Calu3 (cell line): Measurements from ENCODE around the gene DRC7. TPM values are rescaled to one million over a fixed set of nuclear protein-coding genes. Genes with fewer than 3 reads are reported as not detected.

Experiments
- BruUV-seq: library from RNA; stranded (reverse); fragments of 400-500 nt; replicated peaks from 2 replicates; lab custom pipeline; 2021; lab: Mats Ljungman, UMichigan
- CTCF ChIA-PET: fragments of 300-600 bp; sonication (Branson Sonifier 250); formaldehyde crosslinking; loops from one replicate; lab custom pipeline; 2022; ENCODE audit warnings: antibody characterized with exemption; lab: Charles Lee
- DNase-seq: peaks from one replicate; pipeline ENCODE4 v3.0.0; 2022
- H3K27ac Mint-ChIP-seq: one replicate; pipeline ENCODE4 v1.8.0; 2022; ENCODE audit warnings: mixed read lengths; ENCODE audit not compliant: unreplicated experiment
- H3K27me3 Mint-ChIP-seq: one replicate; pipeline ENCODE4 v1.8.0; 2022; ENCODE audit warnings: mixed read lengths; ENCODE audit not compliant: unreplicated experiment
- H3K36me3 Mint-ChIP-seq: one replicate; pipeline ENCODE4 v1.8.0; 2022; ENCODE audit warnings: mild to moderate bottlenecking, moderate library complexity, mixed read lengths; ENCODE audit not compliant: insufficient read depth, unreplicated experiment
- H3K4me1 Mint-ChIP-seq: one replicate; pipeline ENCODE4 v1.8.0; 2022; ENCODE audit warnings: mild to moderate bottlenecking, low read depth, mixed read lengths; ENCODE audit not compliant: unreplicated experiment
- H3K4me3 Mint-ChIP-seq: one replicate; pipeline ENCODE4 v1.8.0; 2022; ENCODE audit warnings: mild to moderate bottlenecking, low read depth, moderate library complexity, mixed read lengths; ENCODE audit not compliant: unreplicated experiment
- H3K9me3 Mint-ChIP-seq: one replicate; pipeline ENCODE4 v1.8.0; 2022; ENCODE audit warnings: low read depth, mixed read lengths; ENCODE audit not compliant: unreplicated experiment
- intact Hi-C: fragments of 100-400 bp; cut with micrococcal nuclease; formaldehyde crosslinking; loops from one replicate; pipeline ENCODE4 v1.10.0; 2022; ENCODE audit not compliant: unreplicated experiment
- total RNA-seq: library from RNA; stranded (reverse); gene quantifications from 2 replicates; pipeline ENCODE4 v1.2.3, GENCODE V29; 2022
- TF ChIP-seq, protein P1 (sequence below): fragments of 200-600 bp; IDR thresholded peaks from one replicate; pipeline ENCODE4 v1.8.0; 2022; ENCODE audit warnings: antibody characterized with exemption; ENCODE audit not compliant: unreplicated experiment

The DRC7 gene
- total RNA-seq, 1 experiment from 2014 or later: not detected

DNA sequence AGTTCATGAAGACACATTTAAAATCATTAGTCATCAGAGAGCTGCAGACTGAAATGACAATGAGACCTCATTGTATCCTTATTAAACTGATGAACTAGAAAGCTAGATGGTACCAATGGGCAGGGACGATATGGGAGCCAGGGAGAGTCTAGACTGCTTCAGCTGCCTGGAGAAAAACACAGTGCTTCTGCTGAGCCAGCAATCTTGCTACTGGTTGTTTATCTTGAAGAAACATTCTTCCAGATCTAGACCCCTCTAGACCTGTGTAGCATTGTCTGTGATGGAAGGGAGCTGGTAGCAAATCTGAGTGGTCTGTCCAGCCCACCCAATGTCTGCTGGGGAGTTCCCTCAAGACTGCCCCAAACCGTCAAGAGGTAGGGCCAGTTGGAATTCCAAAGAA is 2.0 kb upstream of the DRC7 start:
- H3K4me1 Mint-ChIP-seq: no peaks in the 10 kb centered on the region
- BruUV-seq: no TSS peak
- CTCF ChIA-PET: no interaction called here
- no peaks in the 10 kb centered on the region for H3K36me3 Mint-ChIP-seq
- intact Hi-C loops: no loop called here
- H3K27me3 Mint-ChIP-seq: peaks cover 28% of the 10 kb centered on the region
- H3K27ac Mint-ChIP-seq: no peak overlapping the region
- TF ChIP-seq, protein P1, sequence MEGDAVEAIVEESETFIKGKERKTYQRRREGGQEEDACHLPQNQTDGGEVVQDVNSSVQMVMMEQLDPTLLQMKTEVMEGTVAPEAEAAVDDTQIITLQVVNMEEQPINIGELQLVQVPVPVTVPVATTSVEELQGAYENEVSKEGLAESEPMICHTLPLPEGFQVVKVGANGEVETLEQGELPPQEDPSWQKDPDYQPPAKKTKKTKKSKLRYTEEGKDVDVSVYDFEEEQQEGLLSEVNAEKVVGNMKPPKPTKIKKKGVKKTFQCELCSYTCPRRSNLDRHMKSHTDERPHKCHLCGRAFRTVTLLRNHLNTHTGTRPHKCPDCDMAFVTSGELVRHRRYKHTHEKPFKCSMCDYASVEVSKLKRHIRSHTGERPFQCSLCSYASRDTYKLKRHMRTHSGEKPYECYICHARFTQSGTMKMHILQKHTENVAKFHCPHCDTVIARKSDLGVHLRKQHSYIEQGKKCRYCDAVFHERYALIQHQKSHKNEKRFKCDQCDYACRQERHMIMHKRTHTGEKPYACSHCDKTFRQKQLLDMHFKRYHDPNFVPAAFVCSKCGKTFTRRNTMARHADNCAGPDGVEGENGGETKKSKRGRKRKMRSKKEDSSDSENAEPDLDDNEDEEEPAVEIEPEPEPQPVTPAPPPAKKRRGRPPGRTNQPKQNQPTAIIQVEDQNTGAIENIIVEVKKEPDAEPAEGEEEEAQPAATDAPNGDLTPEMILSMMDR: no peak
- no peaks in the 10 kb centered on the region for H3K9me3 Mint-ChIP-seq
- DNase-seq: no peak
- H3K4me3 Mint-ChIP-seq: no peak overlapping the region

- DNase-seq: no peak
- Mint-ChIP-seq H3K27ac (no peak overlapping the region), H3K4me3 (no peak overlapping the region), H3K36me3 (no peaks in the 10 kb centered on the region), H3K4me1 (no peaks in the 10 kb centered on the region), H3K27me3 (peaks cover 27% of the 10 kb centered on the region), H3K9me3 (no peaks in the 10 kb centered on the region)
- TF ChIP-seq, protein P1: no peak
- intact Hi-C loops: no loop called here
- no TSS peak for BruUV-seq
- CTCF ChIA-PET: no interaction called here
Measured at GRCh38 chr16:57693550-57693949, 1.1 kb upstream of the DRC7 start.

- no peaks in the 10 kb centered on the region for H3K9me3 Mint-ChIP-seq
- CTCF ChIA-PET: interaction anchor here (0.7 kb wide), 1 partner anchor 10 kb away, joined by 4 read pairs; no protein-coding TSS in a partner anchor
- H3K4me1 Mint-ChIP-seq: no peaks in the 10 kb centered on the region
- no TSS peak for BruUV-seq
- no peak for DNase-seq
- H3K36me3 Mint-ChIP-seq: no peaks in the 10 kb centered on the region
- H3K4me3 Mint-ChIP-seq: peak overlapping the region; percentile 12
- TF ChIP-seq, protein P1: no peak
- intact Hi-C loops: no loop called here
- H3K27me3 Mint-ChIP-seq: peaks cover 19% of the 10 kb centered on the region
- H3K27ac Mint-ChIP-seq: no peak overlapping the region
Measured at GRCh38 chr16:57694231-57694724, 328 bp upstream of the DRC7 start.

DNA sequence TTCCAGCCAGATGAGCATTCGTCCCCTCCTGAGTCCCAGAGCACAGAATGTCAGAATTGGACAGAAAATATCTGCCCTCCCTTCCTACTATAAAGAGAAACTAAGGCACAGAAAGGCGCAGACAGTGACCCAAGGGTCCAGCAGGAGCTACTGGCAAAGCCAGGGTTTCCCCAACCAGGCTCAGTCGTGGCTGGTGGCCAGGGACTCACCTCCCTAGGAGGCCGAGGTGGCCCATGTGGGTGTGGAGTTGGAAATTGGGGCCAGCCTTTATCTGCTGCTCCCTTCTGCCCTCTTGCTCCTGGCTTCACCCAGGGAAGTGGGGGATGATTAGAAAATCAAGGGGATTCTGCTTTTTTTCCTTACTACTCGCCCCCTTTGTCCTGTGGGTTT is 1.1 kb downstream of the DRC7 start:
- Mint-ChIP-seq H3K4me3 (no peak overlapping the region), H3K9me3 (no peaks in the 10 kb centered on the region), H3K36me3 (no peaks in the 10 kb centered on the region), H3K4me1 (no peaks in the 10 kb centered on the region), H3K27me3 (peaks cover 12% of the 10 kb centered on the region), H3K27ac (no peak overlapping the region)
- BruUV-seq: no TSS peak
- TF ChIP-seq, protein P1: no peak
- CTCF ChIA-PET: no interaction called here
- intact Hi-C loops: no loop called here
- no peak for DNase-seq
